A549 (cell line): ENCODE results near the gene OR6B3.

ENCODE experiments used
- FOSL2 ChIP-seq, 2 experiments: fragments of 450-650 bp in 1 of 2; fragments of >200 bp in 1 of 2; sonication (Bioruptor Twin) in 1 of 2; formaldehyde crosslinking; IDR thresholded peaks; 2 replicates each; pipeline versions ENCODE4 v1.5.0 to v1.6.1; 2016 to 2020; ENCODE audit warnings: mild to moderate bottlenecking in 1 of 2, moderate library complexity in 1 of 2
- NR3C1 ChIP-seq: fragments of >200 bp; sonication (Bioruptor Twin); formaldehyde crosslinking; IDR thresholded peaks from 3 replicates; pipeline ENCODE4 v1.6.1; 2017

- TF ChIP-seq FOSL2 (IDR thresholded peaks at IDR 0.05) (no peak), FOSL2 (CRISPR knock-in tag; IDR thresholded peaks at IDR 0.05) (no peak), NR3C1 (no peak)
These were observed 29.5 kb downstream of the OR6B3 start for GRCh38 chr2:240023792-240024191.
